Mesodermal cell (in vitro differentiated cells): ENCODE results near the gene TGFA.

Source experiments
- H3K27ac ChIP-seq: 2 replicates; pipeline ENCODE4 v1.7.0; 2013; ENCODE audit warnings: mild to moderate bottlenecking, low read depth, low read length, moderate library complexity; ENCODE audit not compliant: severe bottlenecking
- H3K36me3 ChIP-seq: 2 replicates; pipeline ENCODE4 v1.7.1; 2013; ENCODE audit warnings: mild to moderate bottlenecking, low read length, moderate library complexity; ENCODE audit not compliant: control insufficient read depth, insufficient read depth
- H3K4me1 ChIP-seq: one replicate; pipeline ENCODE4 v1.7.1; 2013; ENCODE audit warnings: mild to moderate bottlenecking, low read length; ENCODE audit not compliant: insufficient read depth, control insufficient read depth, poor library complexity, severe bottlenecking
- H3K4me3 ChIP-seq: 2 replicates; pipeline ENCODE4 v1.7.0; 2013; ENCODE audit warnings: low read length, control low read depth, mild to moderate bottlenecking; ENCODE audit not compliant: insufficient read depth, poor library complexity, severe bottlenecking; ENCODE audit errors: extremely low read depth
- H3K9me3 ChIP-seq: 2 replicates; pipeline ENCODE4 v1.7.1; 2013; ENCODE audit warnings: mild to moderate bottlenecking, low read length, moderate library complexity; ENCODE audit not compliant: control insufficient read depth
- WGBS, 2 experiments: methylation state at CpG; one replicate each; pipeline ENCODE4 v1.1.5; 2013; ENCODE audit warnings: missing lambda C conversion rate in 2 of 2; ENCODE audit not compliant: insufficient coverage in 2 of 2; 5-methylcytosine and 5-hydroxymethylcytosine counted together

TGFA gene

GRCh38 chr2:70448041-70448440, 105.6 kb downstream of the TGFA start:
- no peak overlapping the region for H3K27ac ChIP-seq
- H3K4me3 ChIP-seq: no peak overlapping the region
- no peaks in the 10 kb centered on the region for H3K36me3 ChIP-seq
- H3K9me3 ChIP-seq: no peaks in the 10 kb centered on the region
- WGBS, 2 experiments: 94 to 100% methylated on average over 3 to 4 of the region's 4 CpGs
- no peaks in the 10 kb centered on the region for H3K4me1 ChIP-seq

- H3K4me3 ChIP-seq: no peak overlapping the region
- H3K36me3 ChIP-seq: no peaks in the 10 kb centered on the region
- 88% methylated on average over 1 of the region's 1 CpG for WGBS, 2 experiments
- H3K9me3 ChIP-seq: no peaks in the 10 kb centered on the region
- H3K27ac ChIP-seq: no peak overlapping the region
- no peaks in the 10 kb centered on the region for H3K4me1 ChIP-seq
These were observed 109.9 kb downstream of the TGFA start for GRCh38 chr2:70443726-70444125.

GRCh38 chr2:70443078-70443465, 110.6 kb downstream of the TGFA start:
- H3K27ac ChIP-seq: no peak overlapping the region
- no peak overlapping the region for H3K4me3 ChIP-seq
- H3K9me3 ChIP-seq: no peaks in the 10 kb centered on the region
- H3K4me1 ChIP-seq: no peaks in the 10 kb centered on the region
- 83 to 100% methylated on average over 1 to 2 of the region's 2 CpGs for WGBS, 2 experiments
- no peaks in the 10 kb centered on the region for H3K36me3 ChIP-seq

- Histone ChIP-seq H3K9me3 (no peaks in the 10 kb centered on the region), H3K27ac (no peak overlapping the region), H3K4me3 (no peak overlapping the region), H3K4me1 (no peaks in the 10 kb centered on the region), H3K36me3 (no peaks in the 10 kb centered on the region)
- 78 to 80% methylated on average over 5 of the region's 8 CpGs for WGBS, 2 experiments
These were observed 111.1 kb downstream of the TGFA start for GRCh38 chr2:70442301-70443077.

- Histone ChIP-seq H3K4me1 (no peaks in the 10 kb centered on the region), H3K27ac (no peak overlapping the region), H3K36me3 (no peaks in the 10 kb centered on the region), H3K9me3 (no peaks in the 10 kb centered on the region), H3K4me3 (no peak overlapping the region)
These were observed 113.0 kb downstream of the TGFA start for GRCh38 chr2:70440621-70441020.

GRCh38 chr2:70435138-70435537, 118.5 kb downstream of the TGFA start:
- no peaks in the 10 kb centered on the region for H3K9me3 ChIP-seq
- WGBS, 2 experiments: no CpG with 5 or more reads among the region's 1 CpG
- no peaks in the 10 kb centered on the region for H3K4me1 ChIP-seq
- H3K4me3 ChIP-seq: no peak overlapping the region
- H3K27ac ChIP-seq: no peak overlapping the region
- no peaks in the 10 kb centered on the region for H3K36me3 ChIP-seq

- H3K9me3 ChIP-seq: no peaks in the 10 kb centered on the region
- WGBS, 2 experiments: no CpG with 5 or more reads among the region's 1 CpG
These were observed 120.3 kb downstream of the TGFA start for GRCh38 chr2:70433315-70433714.

GRCh38 chr2:70431716-70432347, 121.8 kb downstream of the TGFA start:
- H3K27ac ChIP-seq: no peak overlapping the region
- no peaks in the 10 kb centered on the region for H3K36me3 ChIP-seq
- no peaks in the 10 kb centered on the region for H3K4me1 ChIP-seq
- WGBS, 2 experiments: 69 to 84% methylated on average over 2 to 3 of the region's 4 CpGs
- no peak overlapping the region for H3K4me3 ChIP-seq
- H3K9me3 ChIP-seq: no peaks in the 10 kb centered on the region

More at GRCh38 chr2:70433315-70433714, 120.3 kb downstream of the TGFA start:
- no peak overlapping the region for H3K27ac ChIP-seq
- no peak overlapping the region for H3K4me3 ChIP-seq
- H3K4me1 ChIP-seq: no peaks in the 10 kb centered on the region
- no peaks in the 10 kb centered on the region for H3K36me3 ChIP-seq

- WGBS, 2 experiments: 100% methylated on average over 1 of the region's 2 CpGs; no CpG with 5 or more reads in 1 of the 2 experiments
- no peaks in the 10 kb centered on the region for H3K9me3 ChIP-seq
- no peaks in the 10 kb centered on the region for H3K36me3 ChIP-seq
- no peaks in the 10 kb centered on the region for H3K4me1 ChIP-seq
- no peak overlapping the region for H3K27ac ChIP-seq
- H3K4me3 ChIP-seq: no peak overlapping the region
These were observed 127.3 kb downstream of the TGFA start for GRCh38 chr2:70426341-70426740.

- 82 to 96% methylated on average over 3 to 5 of the region's 7 CpGs for WGBS, 2 experiments
- H3K27ac ChIP-seq: no peak overlapping the region
- no peaks in the 10 kb centered on the region for H3K9me3 ChIP-seq
- H3K4me3 ChIP-seq: no peak overlapping the region
- H3K36me3 ChIP-seq: no peaks in the 10 kb centered on the region
- no peaks in the 10 kb centered on the region for H3K4me1 ChIP-seq
These were observed 127.8 kb downstream of the TGFA start for GRCh38 chr2:70425682-70426301.

GRCh38 chr2:70420740-70421139, 132.9 kb downstream of the TGFA start:
- Histone ChIP-seq H3K9me3 (no peaks in the 10 kb centered on the region), H3K36me3 (no peaks in the 10 kb centered on the region), H3K27ac (no peak overlapping the region), H3K4me3 (no peak overlapping the region), H3K4me1 (no peaks in the 10 kb centered on the region)
- WGBS, 2 experiments: 71 to 95% methylated on average over 1 to 4 of the region's 8 CpGs
